ENCODE data around the gene LPA. TPM values are rescaled to one million over a fixed set of nuclear protein-coding genes. Genes with fewer than 3 reads are reported as not detected.
"Not testable (repeated sequence)": the region's sequence is repeated elsewhere in the genome, so short reads cannot be mapped to it uniquely, and the experiment has no call there.

Gene LPA
- total RNA-seq, 1 experiment from 2014 or later, result not detected

DNA sequence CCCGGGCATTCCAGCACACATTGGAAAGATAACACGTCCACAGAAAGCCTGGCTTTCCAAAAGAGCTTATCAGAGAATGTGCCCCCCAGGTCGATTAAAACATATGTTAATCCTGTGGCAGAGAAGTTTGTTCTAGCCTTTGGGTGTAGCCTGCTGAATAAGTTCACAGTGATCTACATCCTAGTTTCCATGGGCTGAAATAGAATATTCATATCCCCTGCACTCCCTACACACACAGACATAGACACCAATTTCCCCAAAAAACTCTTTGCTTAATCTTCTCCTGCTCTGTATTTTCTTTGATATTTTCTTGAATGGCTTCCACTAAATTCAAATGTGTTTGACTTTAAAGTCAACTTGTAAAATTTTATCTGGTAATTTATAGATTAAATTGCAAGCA, 1.6 kb downstream of the LPA start:
- no peak for DNase-seq (ENCODE audit: low read depth)

DNA sequence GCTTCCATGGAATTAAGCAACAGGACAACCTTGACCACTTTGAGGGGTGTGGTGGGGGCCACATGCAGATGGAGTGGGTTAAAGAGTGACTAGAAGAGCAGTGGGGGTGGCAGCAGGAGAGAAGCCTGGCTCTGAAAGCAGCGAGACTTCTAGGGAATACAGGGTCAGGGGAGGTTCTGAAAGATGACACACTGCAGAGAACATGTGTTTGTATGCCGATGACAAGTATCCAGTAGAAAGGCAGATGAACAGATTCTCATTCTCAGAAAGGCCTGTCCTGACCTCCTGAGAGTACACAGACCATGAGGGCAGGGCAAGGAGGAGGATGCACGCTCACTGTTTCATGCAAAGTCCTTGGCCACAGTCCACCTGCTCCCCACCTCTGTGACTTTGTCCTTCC, 2.9 kb downstream of the LPA start:
- DNase-seq (ENCODE audit: low read depth), result no peak

DNA sequence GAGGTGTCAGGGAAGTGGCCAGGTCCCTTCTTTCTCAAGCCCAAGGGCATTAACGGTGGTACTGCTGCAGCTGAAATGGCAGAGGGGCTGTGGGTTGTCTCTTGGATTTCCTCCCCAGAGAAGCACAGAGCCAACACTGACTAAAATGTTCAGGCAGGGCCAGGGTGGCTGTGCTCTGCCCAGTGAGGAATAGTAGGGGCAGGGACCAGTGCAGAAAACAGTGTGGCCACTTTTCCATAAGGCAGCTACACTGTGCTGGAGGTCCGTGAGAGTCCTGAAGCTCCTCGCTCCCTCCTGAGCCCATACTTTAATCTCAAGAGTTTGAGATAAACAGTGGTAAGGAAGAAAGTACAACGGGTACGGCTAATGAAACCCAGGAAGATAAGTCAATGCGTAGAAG, 4.5 kb downstream of the LPA start:
- no peak for DNase-seq (ENCODE audit: low read depth)

DNA sequence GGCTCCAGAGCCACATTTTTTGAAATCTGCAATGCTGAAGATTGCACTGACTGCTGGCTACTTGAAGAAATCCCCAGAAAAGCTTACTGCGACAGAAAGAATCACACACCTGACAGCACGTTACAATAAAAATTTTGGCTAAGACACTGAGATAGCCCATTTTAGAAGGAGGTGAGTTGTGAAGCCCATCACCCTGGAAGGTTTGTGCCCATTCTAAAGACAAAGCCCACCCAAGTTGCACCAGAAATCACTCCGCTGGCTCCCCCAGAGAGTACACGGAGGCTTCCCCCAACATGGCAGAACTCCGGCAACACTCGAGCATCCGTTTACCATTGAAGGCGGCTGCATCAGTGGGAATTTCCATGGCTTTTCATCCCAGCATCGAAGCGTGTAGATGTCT, 29.4 kb downstream of the LPA start:
- DNase-seq (ENCODE audit: low read depth), result no peak

DNA sequence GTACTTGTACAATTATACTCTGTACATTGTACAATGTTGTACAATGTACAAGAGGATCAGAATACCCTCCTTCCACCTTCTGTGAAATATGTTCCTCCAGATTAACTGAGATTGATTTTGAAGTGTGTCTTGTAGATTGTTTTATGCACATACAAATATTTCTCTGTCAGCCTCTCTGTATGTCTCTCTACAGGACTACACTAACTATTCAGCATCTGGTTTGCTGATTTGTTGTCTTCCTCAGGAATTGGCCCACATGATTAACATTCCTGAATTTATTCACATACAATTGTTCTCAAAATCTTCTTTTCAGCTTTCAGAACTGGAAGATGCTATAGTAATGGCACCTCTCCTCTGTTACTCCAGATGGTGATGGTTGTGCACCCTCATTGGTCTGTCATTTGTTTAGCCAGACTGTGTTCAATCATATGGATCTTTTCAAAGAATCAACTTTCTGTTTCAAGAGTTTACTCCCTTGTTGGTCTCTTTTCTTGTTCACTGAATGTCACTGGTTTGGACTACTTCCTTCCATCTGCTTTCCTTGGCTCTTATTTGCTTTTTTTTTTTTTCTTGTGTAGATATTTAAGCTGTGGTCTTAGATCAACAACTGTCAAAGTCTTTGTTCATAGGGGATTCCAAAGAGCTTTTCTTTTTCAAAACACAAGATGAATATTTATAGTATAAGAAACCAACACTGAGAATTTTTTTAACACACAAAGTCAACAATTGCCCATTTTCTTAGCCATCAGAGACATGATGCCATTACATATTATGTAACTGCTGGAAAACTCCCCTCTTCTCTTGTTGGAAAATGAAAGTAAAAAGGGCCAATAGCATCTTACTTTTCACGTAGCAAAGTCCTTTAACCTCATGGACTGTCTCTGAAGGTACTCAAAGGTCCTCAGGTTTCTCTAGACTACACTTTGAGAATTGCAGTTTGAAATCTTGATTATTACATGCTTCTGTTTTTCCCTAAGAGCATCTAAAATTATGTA, 67.9 kb downstream of the LPA start:
- no peak for DNase-seq (ENCODE audit: low read depth)

GRCh38 chr6:160595297-160595696, 68.8 kb downstream of the LPA start:
- DNase-seq (ENCODE audit: low read depth), result not testable (repeated sequence)

- no peak for DNase-seq (ENCODE audit: low read depth)
Observed at GRCh38 chr6:160586374-160586773, 77.7 kb downstream of the LPA start.

GRCh38 chr6:160583794-160584193, 80.3 kb downstream of the LPA start:
- DNase-seq (ENCODE audit: low read depth), result no peak

DNA sequence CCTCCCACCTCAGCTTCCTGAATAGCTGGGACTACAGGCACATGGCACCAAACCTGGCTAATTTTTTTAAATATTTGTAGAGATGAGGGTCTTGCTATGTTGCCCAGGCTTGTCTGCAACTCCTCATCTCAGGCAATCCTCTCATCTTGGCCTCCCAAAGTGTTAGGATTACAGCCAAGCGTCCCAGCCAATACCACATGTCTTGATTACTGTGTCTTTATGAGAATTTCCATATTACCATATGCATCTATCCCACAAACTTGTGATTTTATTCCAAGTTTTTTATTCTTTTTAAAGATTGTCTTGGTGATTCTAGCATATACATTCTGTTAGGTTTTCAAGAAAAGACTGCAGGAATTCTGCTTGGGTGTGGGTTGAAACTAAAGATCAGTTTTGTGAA, 82.7 kb downstream of the LPA start:
- DNase-seq (ENCODE audit: low read depth), result no peak

DNA sequence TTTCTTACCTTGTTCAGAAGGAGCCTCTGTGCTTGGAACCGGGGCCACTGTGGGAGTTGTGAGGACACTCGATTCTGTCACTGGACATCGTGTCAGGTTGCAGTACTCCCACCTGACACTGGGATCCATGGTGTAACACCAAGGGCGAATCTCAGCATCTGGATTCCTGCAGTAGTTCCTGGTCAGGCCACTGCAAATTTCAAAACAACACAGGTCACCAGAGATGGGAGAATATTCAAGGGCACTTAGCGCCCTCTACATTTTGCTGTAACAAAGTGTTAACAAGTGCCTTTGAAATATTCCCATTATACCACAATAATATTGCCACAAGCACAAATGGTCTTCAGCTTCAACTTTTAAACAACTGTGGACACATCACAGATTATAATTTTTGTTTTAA, 85.6 kb downstream of the LPA start:
- not testable (repeated sequence) for DNase-seq (ENCODE audit: low read depth)

DNA sequence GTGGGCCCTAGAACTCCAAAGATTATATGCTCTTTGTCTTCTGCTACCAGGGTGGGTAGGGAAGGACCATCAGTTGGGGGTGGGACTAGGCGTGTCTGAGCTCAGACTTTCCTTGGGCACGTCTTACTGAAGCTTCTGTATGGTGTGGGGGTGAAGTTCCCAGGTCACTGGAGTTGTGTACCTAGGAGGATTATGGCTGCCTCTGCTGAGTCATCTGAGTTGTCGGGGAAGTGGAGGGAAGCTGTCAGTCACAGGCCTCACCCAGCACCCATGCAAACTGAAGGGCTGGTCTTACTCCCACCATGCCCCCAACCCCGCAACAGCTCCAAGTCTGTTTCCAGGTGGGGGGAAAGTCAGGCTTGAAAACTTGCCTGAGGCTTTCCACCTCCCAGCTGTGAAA, 90.1 kb downstream of the LPA start:
- no peak for DNase-seq (ENCODE audit: low read depth)

DNA sequence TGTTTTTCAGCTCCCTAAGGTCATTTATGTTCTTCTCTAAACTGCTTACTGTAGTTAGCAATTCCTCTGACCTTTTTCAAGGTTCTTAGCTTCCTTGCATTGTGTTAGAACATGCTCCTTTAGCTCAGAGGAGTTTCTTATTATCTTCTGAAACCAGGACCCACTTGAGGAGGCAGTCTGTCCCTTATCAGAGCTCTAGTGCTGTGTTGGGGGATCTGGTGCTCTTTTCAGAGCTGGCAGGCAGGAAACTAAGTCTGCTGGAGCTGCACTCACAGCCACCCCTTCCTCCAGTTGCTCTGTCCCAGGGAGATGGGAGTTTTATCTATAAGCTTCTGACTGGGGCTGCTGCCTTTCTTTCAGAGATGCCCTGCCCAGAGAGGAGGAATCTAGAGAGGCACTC, 92.9 kb downstream of the LPA start:
- not testable (repeated sequence) for DNase-seq (ENCODE audit: low read depth)

GRCh38 chr6:160544802-160545201, 119.3 kb downstream of the LPA start:
- no peak for DNase-seq (ENCODE audit: low read depth)

DNA sequence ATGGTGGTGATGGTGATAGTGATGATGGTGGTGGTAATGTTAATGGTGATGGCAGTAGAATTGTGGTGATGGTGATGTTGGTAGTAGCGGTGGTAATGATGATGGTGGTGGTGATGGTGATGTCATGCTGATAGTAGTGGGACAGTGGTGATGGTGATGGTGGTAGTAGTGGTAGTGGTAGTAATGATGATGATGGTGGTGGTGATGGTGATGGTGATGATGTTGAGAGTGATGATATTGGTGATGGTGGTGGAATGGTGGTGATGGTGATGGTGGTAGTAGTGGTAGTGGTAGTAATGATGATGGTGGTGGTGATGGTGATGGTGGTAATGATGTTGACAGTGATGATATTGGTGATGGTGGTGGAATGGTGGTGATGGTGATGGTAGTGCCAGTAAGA, 128.8 kb downstream of the LPA start:
- DNase-seq (ENCODE audit: low read depth), result no peak

- peak; percentile 58 for DNase-seq (ENCODE audit: low read depth)
Observed at GRCh38 chr6:160534050-160534696, 129.9 kb downstream of the LPA start.

DNA sequence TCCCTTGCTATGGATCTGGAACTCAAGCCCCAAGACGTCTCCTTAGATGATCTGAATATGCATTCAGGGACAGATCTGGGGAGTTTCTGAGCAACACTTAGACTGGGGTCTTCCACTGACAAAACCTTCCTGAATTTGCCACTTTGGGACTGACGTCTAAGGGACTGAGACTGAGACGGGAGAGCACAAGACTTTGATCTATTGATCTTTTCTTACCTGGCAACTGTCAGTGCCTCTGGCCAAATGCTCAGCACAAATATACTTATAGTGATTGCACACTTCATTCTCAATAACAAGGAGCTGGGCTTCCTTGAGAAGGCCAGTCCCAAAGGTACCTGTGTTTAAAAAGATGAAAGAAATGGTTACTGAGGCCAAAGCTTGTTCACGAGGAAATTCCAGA, 131.8 kb downstream of the LPA start:
- no peak for DNase-seq (ENCODE audit: low read depth)

DNA sequence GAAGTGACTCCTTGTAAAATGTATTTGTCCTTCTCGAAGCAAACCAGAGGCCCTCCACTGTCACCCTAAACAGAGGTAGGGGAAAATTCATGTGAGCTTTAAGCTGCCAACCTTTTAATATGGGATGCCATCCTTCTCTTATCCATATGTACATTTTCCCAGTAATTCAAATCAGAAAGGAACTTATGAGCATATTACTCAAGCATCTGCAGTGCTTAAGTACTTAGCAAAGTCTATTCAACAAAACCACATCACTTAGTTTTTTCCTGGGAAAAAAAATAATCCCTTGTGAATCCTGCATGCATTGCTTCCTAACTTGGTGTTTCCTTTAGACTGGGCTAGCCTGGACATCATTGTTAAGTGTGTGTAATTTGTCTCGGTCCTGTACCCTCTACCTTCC, 132.2 kb downstream of the LPA start:
- DNase-seq (ENCODE audit: low read depth), result no peak

DNA sequence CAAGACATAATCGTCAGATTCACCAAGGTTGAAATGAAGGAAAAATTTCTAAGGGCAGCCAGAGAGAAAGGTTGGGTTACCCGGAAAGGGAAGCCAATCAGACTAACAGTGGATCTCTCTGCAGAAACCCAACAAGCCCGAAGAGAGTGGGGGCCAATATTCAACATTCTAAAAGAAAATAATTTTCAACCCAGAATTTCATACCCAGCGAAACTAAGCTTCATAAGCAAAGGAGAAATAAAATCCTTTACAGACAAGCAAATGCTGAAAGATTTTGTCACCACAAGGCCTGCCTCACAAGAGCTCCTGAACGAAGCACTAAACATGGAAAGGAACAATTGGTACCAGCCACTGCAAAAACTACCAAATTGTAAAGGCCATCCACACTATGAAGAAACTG, 134.6 kb downstream of the LPA start:
- not testable (repeated sequence) for DNase-seq (ENCODE audit: low read depth)

GRCh38 chr6:160523223-160523622, 140.9 kb downstream of the LPA start:
- no peak for DNase-seq (ENCODE audit: low read depth)

GRCh38 chr6:160520043-160520904, 143.8 kb downstream of the LPA start:
- DNase-seq (ENCODE audit: low read depth), result peak; percentile 53

DNA sequence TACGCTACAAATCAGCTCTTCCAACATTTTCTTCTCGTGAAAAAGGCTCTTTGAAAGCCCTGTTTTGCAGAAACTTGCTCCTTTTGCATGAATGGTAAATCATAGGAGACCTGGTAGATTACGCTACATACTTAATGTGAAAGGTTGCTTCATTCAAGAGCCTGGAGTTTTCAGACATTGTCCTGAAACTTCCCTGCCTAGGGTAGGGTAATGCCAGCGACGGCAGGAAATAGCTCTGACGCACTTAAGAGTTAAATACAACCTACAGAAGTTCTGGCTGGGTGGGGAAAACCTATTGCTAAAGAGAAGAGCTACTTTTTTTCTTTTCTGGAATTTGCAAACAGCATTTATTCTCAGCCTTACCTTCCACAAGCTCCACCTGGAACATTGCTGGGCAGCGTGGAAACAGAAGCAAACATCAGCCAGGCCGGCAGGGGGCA, 144.5 kb downstream of the LPA start:
- DNase-seq (ENCODE audit: low read depth), result peak; percentile 77

- DNase-seq (ENCODE audit: low read depth), result no peak
Observed at GRCh38 chr6:160519133-160519532, 144.9 kb downstream of the LPA start.
